H1 (cell line): ENCODE measurements around the gene CHST8. TPM values are rescaled to one million over a fixed set of nuclear protein-coding genes. Genes with fewer than 3 reads are reported as not detected.

Experiments used
- RAD21 ChIP-seq, 2 experiments: IDR thresholded peaks in 1 of 2; conservative IDR thresholded peaks in 1 of 2; 2 replicates each; pipeline ENCODE4 v1.6.1; 2011; ENCODE audit warnings: low read depth in 2 of 2, low read length in 2 of 2, improper control_type of control experiment in 1 of 2, inconsistent platforms in 1 of 2, mild to moderate bottlenecking in 1 of 2, moderate library complexity in 1 of 2
- polyA plus RNA-seq, 7 experiments: library from polyadenylated mRNA; depleted of rRNA in 3 of 7; stranded (reverse) in 5 of 7; unstranded in 2 of 7; fragments of >200 nt in 5 of 7; fragments of 200-250 nt in 2 of 7; gene quantifications; 1 replicate in 5 of 7; 2 replicates in 1 of 7; 4 replicates in 1 of 7; pipeline versions ENCODE4 v1.2.1 to v1.2.3, GENCODE V29; 2011 to 2013; ENCODE audit warnings: missing spikeins in 2 of 7, mixed read lengths in 2 of 7
- total RNA-seq: library from RNA; stranded (reverse); fragmentation: NEBNext Ultra II Directional; extraction: Animal tissue kit (Norgen Biotek cat#: 25700); gene quantifications from 2 replicates; pipeline ENCODE4 v1.2.1, GENCODE V29; 2021
- TF ChIP-seq, protein P1 (sequence below): fragments of 300-600 bp; sonication (generic); IDR thresholded peaks from 2 replicates; pipeline ENCODE4 v1.7.1; 2012; ENCODE audit warnings: low read length, moderate library complexity, mild to moderate bottlenecking, inconsistent platforms; ENCODE audit not compliant: insufficient replicate concordance
- TF ChIP-seq, protein P2 (sequence below), 3 experiments: IDR thresholded peaks; 1 replicate in 2 of 3; 2 replicates in 1 of 3; pipeline versions ENCODE4 v1.5.1 to v1.6.1; 2011; ENCODE audit warnings: low read length in 3 of 3, mild to moderate bottlenecking in 3 of 3, inconsistent platforms in 2 of 3, low read depth in 1 of 3, moderate library complexity in 1 of 3; ENCODE audit not compliant: insufficient read depth in 1 of 3; ENCODE audit errors: control extremely low read depth in 1 of 3

The CHST8 gene
- total and polyA plus RNA-seq, 2 of the 8 experiments (the other 6 are each of a cell fraction or from before 2014, with no cell fraction given): 10.8 to 28.2 TPM

DNA sequence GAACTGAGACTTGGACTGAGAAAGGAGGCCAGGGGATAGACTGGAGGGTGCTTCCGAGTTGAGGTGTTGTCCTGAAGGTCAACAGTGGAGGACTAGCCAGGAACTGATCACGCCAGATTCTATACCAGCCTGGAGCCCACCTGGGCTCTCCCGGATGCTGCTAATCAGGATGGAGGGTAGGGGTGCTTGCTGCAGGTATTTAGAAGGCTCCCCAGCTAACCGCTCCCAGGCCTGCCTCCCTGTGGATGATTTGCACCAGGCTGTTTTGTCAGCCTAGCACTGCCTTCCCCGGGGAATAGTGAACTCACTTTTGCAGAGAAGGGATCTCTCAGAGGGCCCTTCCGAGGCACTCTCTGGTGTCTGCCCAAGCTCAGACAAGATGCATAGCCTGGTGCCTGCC, 114.4 kb downstream of the CHST8 start (continued):
- TF ChIP-seq, protein P1, sequence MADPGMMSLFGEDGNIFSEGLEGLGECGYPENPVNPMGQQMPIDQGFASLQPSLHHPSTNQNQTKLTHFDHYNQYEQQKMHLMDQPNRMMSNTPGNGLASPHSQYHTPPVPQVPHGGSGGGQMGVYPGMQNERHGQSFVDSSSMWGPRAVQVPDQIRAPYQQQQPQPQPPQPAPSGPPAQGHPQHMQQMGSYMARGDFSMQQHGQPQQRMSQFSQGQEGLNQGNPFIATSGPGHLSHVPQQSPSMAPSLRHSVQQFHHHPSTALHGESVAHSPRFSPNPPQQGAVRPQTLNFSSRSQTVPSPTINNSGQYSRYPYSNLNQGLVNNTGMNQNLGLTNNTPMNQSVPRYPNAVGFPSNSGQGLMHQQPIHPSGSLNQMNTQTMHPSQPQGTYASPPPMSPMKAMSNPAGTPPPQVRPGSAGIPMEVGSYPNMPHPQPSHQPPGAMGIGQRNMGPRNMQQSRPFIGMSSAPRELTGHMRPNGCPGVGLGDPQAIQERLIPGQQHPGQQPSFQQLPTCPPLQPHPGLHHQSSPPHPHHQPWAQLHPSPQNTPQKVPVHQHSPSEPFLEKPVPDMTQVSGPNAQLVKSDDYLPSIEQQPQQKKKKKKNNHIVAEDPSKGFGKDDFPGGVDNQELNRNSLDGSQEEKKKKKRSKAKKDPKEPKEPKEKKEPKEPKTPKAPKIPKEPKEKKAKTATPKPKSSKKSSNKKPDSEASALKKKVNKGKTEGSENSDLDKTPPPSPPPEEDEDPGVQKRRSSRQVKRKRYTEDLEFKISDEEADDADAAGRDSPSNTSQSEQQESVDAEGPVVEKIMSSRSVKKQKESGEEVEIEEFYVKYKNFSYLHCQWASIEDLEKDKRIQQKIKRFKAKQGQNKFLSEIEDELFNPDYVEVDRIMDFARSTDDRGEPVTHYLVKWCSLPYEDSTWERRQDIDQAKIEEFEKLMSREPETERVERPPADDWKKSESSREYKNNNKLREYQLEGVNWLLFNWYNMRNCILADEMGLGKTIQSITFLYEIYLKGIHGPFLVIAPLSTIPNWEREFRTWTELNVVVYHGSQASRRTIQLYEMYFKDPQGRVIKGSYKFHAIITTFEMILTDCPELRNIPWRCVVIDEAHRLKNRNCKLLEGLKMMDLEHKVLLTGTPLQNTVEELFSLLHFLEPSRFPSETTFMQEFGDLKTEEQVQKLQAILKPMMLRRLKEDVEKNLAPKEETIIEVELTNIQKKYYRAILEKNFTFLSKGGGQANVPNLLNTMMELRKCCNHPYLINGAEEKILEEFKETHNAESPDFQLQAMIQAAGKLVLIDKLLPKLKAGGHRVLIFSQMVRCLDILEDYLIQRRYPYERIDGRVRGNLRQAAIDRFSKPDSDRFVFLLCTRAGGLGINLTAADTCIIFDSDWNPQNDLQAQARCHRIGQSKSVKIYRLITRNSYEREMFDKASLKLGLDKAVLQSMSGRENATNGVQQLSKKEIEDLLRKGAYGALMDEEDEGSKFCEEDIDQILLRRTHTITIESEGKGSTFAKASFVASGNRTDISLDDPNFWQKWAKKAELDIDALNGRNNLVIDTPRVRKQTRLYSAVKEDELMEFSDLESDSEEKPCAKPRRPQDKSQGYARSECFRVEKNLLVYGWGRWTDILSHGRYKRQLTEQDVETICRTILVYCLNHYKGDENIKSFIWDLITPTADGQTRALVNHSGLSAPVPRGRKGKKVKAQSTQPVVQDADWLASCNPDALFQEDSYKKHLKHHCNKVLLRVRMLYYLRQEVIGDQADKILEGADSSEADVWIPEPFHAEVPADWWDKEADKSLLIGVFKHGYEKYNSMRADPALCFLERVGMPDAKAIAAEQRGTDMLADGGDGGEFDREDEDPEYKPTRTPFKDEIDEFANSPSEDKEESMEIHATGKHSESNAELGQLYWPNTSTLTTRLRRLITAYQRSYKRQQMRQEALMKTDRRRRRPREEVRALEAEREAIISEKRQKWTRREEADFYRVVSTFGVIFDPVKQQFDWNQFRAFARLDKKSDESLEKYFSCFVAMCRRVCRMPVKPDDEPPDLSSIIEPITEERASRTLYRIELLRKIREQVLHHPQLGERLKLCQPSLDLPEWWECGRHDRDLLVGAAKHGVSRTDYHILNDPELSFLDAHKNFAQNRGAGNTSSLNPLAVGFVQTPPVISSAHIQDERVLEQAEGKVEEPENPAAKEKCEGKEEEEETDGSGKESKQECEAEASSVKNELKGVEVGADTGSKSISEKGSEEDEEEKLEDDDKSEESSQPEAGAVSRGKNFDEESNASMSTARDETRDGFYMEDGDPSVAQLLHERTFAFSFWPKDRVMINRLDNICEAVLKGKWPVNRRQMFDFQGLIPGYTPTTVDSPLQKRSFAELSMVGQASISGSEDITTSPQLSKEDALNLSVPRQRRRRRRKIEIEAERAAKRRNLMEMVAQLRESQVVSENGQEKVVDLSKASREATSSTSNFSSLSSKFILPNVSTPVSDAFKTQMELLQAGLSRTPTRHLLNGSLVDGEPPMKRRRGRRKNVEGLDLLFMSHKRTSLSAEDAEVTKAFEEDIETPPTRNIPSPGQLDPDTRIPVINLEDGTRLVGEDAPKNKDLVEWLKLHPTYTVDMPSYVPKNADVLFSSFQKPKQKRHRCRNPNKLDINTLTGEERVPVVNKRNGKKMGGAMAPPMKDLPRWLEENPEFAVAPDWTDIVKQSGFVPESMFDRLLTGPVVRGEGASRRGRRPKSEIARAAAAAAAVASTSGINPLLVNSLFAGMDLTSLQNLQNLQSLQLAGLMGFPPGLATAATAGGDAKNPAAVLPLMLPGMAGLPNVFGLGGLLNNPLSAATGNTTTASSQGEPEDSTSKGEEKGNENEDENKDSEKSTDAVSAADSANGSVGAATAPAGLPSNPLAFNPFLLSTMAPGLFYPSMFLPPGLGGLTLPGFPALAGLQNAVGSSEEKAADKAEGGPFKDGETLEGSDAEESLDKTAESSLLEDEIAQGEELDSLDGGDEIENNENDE: no peak
- TF ChIP-seq RAD21 (IDR thresholded peaks at IDR 0.05 in 1 of 2, conservative IDR thresholded peaks at IDR 0.05 in 1 of 2; ENCODE audit: low read depth in 2 of 2, low read length in 2 of 2): peak; percentile 17 to 42; a peak in 2 of 4 replicates
- TF ChIP-seq, protein P2, sequence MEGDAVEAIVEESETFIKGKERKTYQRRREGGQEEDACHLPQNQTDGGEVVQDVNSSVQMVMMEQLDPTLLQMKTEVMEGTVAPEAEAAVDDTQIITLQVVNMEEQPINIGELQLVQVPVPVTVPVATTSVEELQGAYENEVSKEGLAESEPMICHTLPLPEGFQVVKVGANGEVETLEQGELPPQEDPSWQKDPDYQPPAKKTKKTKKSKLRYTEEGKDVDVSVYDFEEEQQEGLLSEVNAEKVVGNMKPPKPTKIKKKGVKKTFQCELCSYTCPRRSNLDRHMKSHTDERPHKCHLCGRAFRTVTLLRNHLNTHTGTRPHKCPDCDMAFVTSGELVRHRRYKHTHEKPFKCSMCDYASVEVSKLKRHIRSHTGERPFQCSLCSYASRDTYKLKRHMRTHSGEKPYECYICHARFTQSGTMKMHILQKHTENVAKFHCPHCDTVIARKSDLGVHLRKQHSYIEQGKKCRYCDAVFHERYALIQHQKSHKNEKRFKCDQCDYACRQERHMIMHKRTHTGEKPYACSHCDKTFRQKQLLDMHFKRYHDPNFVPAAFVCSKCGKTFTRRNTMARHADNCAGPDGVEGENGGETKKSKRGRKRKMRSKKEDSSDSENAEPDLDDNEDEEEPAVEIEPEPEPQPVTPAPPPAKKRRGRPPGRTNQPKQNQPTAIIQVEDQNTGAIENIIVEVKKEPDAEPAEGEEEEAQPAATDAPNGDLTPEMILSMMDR (IDR thresholded peaks at IDR 0.05; ENCODE audit: control extremely low read depth in 1 of 3, insufficient read depth in 1 of 3, low read depth in 1 of 3, low read length in 3 of 3): peak in 2 of 3 experiments; percentile 6 to 21; a peak in 1 of 4 replicates
